Measurements from ENCODE around the gene MDGA2.

The MDGA2 gene

DNA sequence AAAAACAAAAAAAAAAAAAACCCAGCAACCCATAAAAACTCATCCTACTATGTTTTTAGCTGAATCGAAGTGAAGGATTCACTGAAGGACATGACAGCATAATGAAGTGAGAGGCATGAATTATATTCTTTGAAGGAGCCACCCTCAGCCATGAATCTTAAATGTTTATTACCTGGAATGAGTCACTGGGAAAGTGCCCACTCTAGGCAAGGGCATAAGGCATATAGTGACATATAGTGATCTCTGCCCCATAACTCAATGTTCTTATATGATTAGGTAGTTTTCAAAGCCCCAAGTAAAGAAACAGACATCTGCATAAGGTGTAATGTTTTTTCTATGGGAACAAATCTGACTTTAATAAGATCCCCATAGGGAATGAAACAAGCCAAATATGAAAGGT lies 79.9 kb downstream of the MDGA2 start:
- Mint-ChIP-seq H3K4me3 (no peak overlapping the region), H3K27ac (ENCODE audit: low read depth) (no peak overlapping the region), H3K9me3 (peaks cover 6% of the 10 kb centered on the region), H3K4me1 (no peaks in the 10 kb centered on the region), H3K36me3 (ENCODE audit: insufficient read depth) (no peaks in the 10 kb centered on the region), H3K27me3 (no peaks in the 10 kb centered on the region)
- ATAC-seq (replicated peaks; ENCODE audit: extremely low read depth, poor library complexity, severe bottlenecking), result no peak
- no peak for DNase-seq (ENCODE audit: low spot score in 2 of 2)

DNA sequence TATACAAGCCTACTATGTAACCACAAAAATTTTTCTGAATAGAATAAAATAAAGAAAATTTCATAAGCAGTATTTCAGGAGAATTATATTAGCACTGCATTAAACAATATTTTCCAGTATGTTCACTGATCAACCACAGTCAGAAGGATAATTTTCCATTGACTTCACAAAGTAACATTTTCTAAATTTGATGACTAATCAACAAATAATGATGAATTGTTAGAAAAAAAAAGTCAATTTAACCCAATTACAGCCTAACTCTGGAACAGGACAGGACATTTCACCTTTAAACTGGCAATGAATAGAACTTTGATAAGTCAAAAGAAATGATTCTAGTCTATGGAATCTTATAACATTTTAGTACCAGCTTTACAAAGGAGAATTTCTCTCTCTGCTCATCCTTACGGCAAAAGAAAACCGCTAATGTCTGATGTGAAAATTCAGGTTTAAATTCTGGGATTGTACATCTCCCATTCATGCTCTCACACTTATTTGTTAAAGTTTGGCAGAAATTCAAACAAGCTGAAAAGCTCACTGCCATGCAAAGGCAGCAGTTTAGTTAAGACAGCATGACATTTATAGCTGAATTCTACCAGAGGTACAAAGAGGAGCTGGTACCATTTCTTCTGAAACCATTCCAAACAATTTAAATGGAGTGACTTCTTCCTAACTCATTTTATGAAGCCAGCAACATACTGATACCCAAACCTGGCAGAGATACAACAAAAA lies 84.5 kb downstream of the MDGA2 start:
- H3K27ac Mint-ChIP-seq (ENCODE audit: low read depth), result no peak overlapping the region
- H3K27me3 Mint-ChIP-seq, result no peaks in the 10 kb centered on the region
- no peak overlapping the region for H3K4me3 Mint-ChIP-seq
- H3K4me1 Mint-ChIP-seq, result no peaks in the 10 kb centered on the region
- ATAC-seq (replicated peaks; ENCODE audit: extremely low read depth, poor library complexity, severe bottlenecking) (no peak), DNase-seq (ENCODE audit: low spot score in 2 of 2) (no peak)
- peaks cover 25% of the 10 kb centered on the region for H3K9me3 Mint-ChIP-seq
- H3K36me3 Mint-ChIP-seq (ENCODE audit: insufficient read depth), result no peaks in the 10 kb centered on the region

DNA sequence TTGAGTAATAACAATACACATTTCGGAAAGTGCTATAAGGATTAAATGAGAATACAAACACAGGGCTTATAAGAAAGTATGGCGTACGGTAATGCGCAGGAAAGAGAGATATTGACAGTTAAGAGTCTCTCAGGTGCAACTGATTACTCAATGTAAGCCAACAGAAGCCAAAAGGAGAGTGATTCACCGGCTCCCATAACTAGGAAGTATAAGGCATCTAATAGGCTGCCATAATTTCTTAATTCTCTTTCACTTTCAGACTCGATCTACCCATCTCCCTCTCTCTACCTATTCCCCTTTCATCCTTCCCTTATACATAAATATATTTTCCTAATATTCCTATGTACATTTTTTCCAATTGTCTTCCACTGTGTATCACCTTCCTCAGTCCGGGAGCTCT lies 90.0 kb downstream of the MDGA2 start:
- H3K4me3 Mint-ChIP-seq, result no peak overlapping the region
- no peaks in the 10 kb centered on the region for H3K27me3 Mint-ChIP-seq
- no peak for DNase-seq (ENCODE audit: low spot score in 2 of 2)
- H3K4me1 Mint-ChIP-seq, result no peaks in the 10 kb centered on the region
- H3K36me3 Mint-ChIP-seq (ENCODE audit: insufficient read depth), result no peaks in the 10 kb centered on the region
- ATAC-seq (replicated peaks; ENCODE audit: extremely low read depth, poor library complexity, severe bottlenecking), result no peak
- peaks cover 30% of the 10 kb centered on the region for H3K9me3 Mint-ChIP-seq
- H3K27ac Mint-ChIP-seq (ENCODE audit: low read depth), result no peak overlapping the region

DNA sequence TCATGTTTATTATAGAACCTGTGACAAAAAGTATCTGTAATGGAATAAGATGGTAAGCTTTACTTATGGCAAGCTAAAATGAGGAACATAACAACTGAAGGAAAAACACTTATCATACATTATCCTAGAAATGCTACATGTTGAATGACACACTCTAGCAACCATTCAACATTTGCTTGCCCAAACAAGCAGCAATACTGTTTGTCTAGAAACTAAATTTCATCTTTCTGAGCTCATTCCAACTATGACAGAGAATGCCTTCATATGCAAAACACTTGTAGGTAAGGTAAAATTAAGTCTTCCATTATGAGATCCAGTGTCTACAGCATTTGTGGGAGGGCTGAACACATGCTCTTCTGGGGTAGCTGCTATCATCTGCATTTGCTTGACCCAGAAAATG lies 108.1 kb downstream of the MDGA2 start:
- ATAC-seq (replicated peaks; ENCODE audit: extremely low read depth, poor library complexity, severe bottlenecking), result no peak

DNA sequence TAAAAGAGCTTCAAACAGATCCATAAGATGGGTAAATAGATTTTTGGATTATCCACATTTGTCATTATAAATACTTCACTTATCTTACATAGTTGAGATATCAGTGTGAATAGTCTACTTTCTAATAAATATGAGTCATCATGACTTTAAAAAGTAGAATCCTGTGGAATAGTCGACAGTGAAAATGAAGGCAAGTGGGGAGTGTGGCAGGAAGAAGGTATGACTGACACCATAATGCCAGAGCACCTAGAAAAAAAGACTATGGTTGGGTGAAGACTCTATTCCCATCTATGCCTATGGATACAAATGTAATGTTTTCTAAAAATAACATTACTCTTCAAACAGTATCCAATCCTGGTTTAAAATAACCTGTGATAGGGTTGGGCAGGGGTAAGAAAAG lies 117.5 kb downstream of the MDGA2 start:
- no peaks in the 10 kb centered on the region for H3K27me3 Mint-ChIP-seq
- ATAC-seq (replicated peaks; ENCODE audit: extremely low read depth, poor library complexity, severe bottlenecking), result no peak
- no peak overlapping the region for H3K4me3 Mint-ChIP-seq
- H3K9me3 Mint-ChIP-seq, result peaks cover 29% of the 10 kb centered on the region
- H3K36me3 Mint-ChIP-seq (ENCODE audit: insufficient read depth), result no peaks in the 10 kb centered on the region
- H3K4me1 Mint-ChIP-seq, result no peaks in the 10 kb centered on the region
- no peak for DNase-seq (ENCODE audit: low spot score in 2 of 2)
- H3K27ac Mint-ChIP-seq (ENCODE audit: low read depth), result no peak overlapping the region

More for the DNA sequence above, 108.1 kb downstream of the MDGA2 start:
- no peaks in the 10 kb centered on the region for H3K36me3 Mint-ChIP-seq (ENCODE audit: insufficient read depth)
- H3K27ac Mint-ChIP-seq (ENCODE audit: low read depth), result no peak overlapping the region
- no peak overlapping the region for H3K4me3 Mint-ChIP-seq
- DNase-seq (ENCODE audit: low spot score in 2 of 2), result no peak
- peaks cover 36% of the 10 kb centered on the region for H3K9me3 Mint-ChIP-seq
- H3K4me1 Mint-ChIP-seq, result no peaks in the 10 kb centered on the region
- no peaks in the 10 kb centered on the region for H3K27me3 Mint-ChIP-seq

DNA sequence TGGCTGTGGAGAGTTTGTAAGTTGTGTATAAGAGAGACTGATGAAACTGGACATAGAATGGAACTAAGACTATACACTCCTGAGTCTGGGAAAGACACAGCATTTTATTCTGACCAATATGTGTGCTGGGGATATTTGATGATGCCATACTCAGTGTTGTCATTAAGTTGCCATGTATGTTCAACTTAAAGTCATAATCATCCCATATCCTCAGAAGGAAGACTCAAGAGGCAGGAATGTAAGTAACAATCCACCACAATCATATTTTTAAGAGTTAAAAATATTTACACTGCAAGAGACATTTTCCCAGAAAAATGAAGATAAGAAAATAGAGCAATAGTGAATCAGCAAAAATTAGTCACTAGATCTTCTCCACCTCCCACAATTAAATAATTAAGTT lies 120.1 kb downstream of the MDGA2 start:
- Mint-ChIP-seq H3K27ac (ENCODE audit: low read depth) (no peak overlapping the region), H3K9me3 (peaks cover 23% of the 10 kb centered on the region), H3K36me3 (ENCODE audit: insufficient read depth) (no peaks in the 10 kb centered on the region), H3K27me3 (no peaks in the 10 kb centered on the region), H3K4me1 (no peaks in the 10 kb centered on the region), H3K4me3 (no peak overlapping the region)
- DNase-seq (ENCODE audit: low spot score in 2 of 2) (no peak), ATAC-seq (replicated peaks; ENCODE audit: extremely low read depth, poor library complexity, severe bottlenecking) (no peak)

DNA sequence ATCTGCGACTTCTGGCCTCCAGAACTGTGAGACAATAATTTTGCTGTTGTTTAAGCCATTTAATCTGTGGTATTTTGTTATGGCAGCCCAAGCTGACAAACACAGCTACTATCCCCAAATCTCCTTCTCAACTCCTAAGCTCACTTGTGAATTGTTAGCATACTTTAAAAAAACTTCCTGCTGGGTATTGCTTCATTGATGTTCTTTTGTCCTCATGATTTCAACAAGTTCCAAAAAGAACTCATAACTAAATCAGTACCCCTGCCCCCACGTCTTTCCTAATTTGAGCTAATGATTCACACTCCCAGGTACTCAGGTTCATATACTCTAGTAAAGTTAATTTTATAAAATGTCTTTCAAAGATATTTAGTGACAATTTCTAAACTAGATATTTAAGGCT lies 125.5 kb downstream of the MDGA2 start:
- H3K36me3 Mint-ChIP-seq (ENCODE audit: insufficient read depth), result no peaks in the 10 kb centered on the region
- H3K4me3 Mint-ChIP-seq, result no peak overlapping the region
- ATAC-seq (replicated peaks; ENCODE audit: extremely low read depth, poor library complexity, severe bottlenecking), result no peak
- H3K4me1 Mint-ChIP-seq, result no peaks in the 10 kb centered on the region
- peaks cover 22% of the 10 kb centered on the region for H3K9me3 Mint-ChIP-seq
- no peak overlapping the region for H3K27ac Mint-ChIP-seq (ENCODE audit: low read depth)
- no peaks in the 10 kb centered on the region for H3K27me3 Mint-ChIP-seq
- no peak for DNase-seq (ENCODE audit: low spot score in 2 of 2)

DNA sequence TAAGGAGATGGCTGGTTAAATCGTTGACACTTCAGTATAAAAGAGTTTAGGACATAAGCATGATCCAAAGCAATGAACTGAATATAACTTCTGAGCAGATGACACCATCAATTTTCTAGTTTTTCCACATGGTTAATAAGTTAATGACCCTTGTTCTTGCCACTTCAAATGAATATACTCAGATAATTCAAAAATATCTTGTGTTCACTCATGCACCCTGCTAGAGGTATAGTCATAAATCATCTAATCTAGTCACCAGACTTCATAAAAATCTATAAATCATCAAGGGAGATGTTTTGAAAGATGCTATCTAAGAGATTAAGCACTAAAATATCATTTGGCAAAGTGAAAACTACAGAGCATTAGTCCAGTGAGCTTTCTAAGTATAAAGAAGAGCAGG lies 131.9 kb downstream of the MDGA2 start:
- H3K27me3 Mint-ChIP-seq, result no peaks in the 10 kb centered on the region
- H3K4me3 Mint-ChIP-seq, result no peak overlapping the region
- no peak for ATAC-seq (replicated peaks; ENCODE audit: extremely low read depth, poor library complexity, severe bottlenecking)
- no peaks in the 10 kb centered on the region for H3K4me1 Mint-ChIP-seq
- DNase-seq (ENCODE audit: low spot score in 2 of 2), result no peak
- H3K36me3 Mint-ChIP-seq (ENCODE audit: insufficient read depth), result no peaks in the 10 kb centered on the region
- H3K9me3 Mint-ChIP-seq, result peaks cover 12% of the 10 kb centered on the region
- H3K27ac Mint-ChIP-seq (ENCODE audit: low read depth), result no peak overlapping the region

DNA sequence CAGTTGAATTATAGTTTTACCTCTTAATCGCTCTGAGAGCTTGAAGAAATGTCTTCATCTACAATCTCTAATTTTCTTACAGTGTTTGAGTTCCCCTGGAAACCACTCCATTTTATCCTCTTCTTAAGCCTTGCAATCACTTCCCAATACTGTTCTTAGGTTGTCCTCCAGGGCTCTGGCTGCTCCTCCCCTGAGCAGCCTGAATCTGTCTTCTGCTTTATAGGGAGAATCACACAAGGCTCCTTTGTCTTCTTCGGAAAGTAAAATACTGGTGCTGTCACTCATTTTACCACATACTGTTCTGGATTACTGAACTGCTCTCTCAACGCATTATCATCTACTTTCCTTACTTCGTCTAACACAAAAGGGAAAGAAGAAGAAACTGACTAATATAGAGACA lies 133.7 kb downstream of the MDGA2 start:
- ATAC-seq (replicated peaks; ENCODE audit: extremely low read depth, poor library complexity, severe bottlenecking) (no peak), DNase-seq (ENCODE audit: low spot score in 2 of 2) (no peak)
- H3K27ac Mint-ChIP-seq (ENCODE audit: low read depth), result no peak overlapping the region
- peaks cover 12% of the 10 kb centered on the region for H3K9me3 Mint-ChIP-seq
- H3K36me3 Mint-ChIP-seq (ENCODE audit: insufficient read depth), result no peaks in the 10 kb centered on the region
- no peaks in the 10 kb centered on the region for H3K4me1 Mint-ChIP-seq
- H3K27me3 Mint-ChIP-seq, result no peaks in the 10 kb centered on the region
- no peak overlapping the region for H3K4me3 Mint-ChIP-seq

DNA sequence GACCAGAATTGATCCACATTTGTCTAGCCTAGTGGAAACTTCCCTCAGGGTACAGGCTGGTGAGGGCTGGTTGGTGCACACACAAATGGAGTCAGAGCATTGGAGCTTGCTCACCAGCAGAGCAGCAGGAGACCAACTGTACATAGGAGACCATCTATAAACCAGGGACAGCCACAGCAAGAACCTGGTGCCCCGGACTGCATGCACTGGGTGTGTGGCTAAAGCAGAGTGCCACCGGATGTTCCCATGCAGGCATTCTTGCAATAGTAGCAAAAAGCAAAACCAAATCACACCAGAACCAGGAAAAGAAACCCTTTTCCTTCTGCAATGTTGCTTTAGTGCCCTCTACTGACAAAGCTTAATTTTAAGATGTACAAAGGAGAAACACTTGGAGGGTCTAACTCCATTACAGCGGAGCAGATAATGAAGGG lies 136.4 kb downstream of the MDGA2 start:
- ATAC-seq (replicated peaks; ENCODE audit: extremely low read depth, poor library complexity, severe bottlenecking) (no peak), DNase-seq (ENCODE audit: low spot score in 2 of 2) (no peak)
- no peak overlapping the region for H3K27ac Mint-ChIP-seq (ENCODE audit: low read depth)
- no peaks in the 10 kb centered on the region for H3K36me3 Mint-ChIP-seq (ENCODE audit: insufficient read depth)
- H3K27me3 Mint-ChIP-seq, result no peaks in the 10 kb centered on the region
- H3K4me3 Mint-ChIP-seq, result no peak overlapping the region
- H3K4me1 Mint-ChIP-seq, result no peaks in the 10 kb centered on the region
- peaks cover 15% of the 10 kb centered on the region for H3K9me3 Mint-ChIP-seq

DNA sequence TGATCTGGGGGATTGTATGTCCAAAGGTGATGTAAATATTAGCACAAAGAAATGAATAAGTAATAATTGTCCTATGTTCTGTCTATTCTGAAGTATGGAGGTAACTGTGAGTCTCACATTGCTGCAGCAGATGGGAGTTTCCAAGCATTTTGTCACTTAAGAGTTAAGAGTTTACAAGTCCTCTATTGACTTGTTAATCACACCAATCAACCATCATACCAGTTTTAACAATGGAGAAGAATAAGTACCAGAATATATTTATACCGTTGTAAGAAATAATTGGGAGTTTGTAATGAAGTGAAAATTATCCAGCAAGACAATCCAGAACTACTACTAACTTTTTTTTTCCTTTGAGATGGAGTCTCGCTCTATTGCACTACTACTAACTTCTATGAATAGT lies 139.1 kb downstream of the MDGA2 start:
- Mint-ChIP-seq H3K27me3 (no peaks in the 10 kb centered on the region), H3K36me3 (ENCODE audit: insufficient read depth) (no peaks in the 10 kb centered on the region), H3K4me1 (no peaks in the 10 kb centered on the region), H3K9me3 (peaks cover 23% of the 10 kb centered on the region), H3K4me3 (no peak overlapping the region), H3K27ac (ENCODE audit: low read depth) (no peak overlapping the region)
- ATAC-seq (replicated peaks; ENCODE audit: extremely low read depth, poor library complexity, severe bottlenecking), result no peak
- no peak for DNase-seq (ENCODE audit: low spot score in 2 of 2)

DNA sequence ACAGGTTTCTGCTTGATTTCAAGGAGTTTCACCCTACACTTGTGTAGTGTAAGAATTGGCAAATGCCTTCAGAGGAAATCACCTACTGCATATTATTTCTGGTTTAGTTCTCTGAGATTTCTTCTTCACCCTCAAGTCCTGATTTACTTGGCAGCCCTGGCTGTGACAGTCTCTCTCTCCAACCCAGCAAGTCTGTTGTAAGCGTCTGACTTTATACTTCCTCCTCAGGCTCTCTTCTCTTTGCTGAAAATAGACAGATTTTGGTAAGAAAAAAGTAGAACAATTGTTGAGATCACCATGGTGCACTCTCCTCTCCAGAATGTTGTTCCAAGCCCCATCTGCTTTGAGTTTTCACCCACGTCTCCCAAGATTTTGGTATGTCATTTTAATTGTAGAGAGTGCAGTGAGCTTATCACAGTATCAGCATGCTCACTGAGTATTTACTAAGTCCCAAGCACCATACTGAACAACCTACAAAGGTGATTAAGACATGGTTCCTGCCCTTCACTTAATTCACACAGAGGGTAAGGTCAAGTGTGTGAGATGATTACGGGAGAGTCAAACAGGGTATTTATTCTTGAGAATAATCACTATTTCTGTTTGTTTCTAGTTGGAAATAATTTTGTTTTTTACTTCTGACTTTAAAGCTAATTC lies 148.7 kb downstream of the MDGA2 start:
- ATAC-seq (replicated peaks; ENCODE audit: extremely low read depth, poor library complexity, severe bottlenecking) (no peak), DNase-seq (ENCODE audit: low spot score in 2 of 2) (no peak)
- Mint-ChIP-seq H3K4me1 (no peaks in the 10 kb centered on the region), H3K27me3 (no peaks in the 10 kb centered on the region), H3K36me3 (ENCODE audit: insufficient read depth) (no peaks in the 10 kb centered on the region), H3K4me3 (no peak overlapping the region), H3K9me3 (peaks cover 7% of the 10 kb centered on the region), H3K27ac (ENCODE audit: low read depth) (no peak overlapping the region)

DNA sequence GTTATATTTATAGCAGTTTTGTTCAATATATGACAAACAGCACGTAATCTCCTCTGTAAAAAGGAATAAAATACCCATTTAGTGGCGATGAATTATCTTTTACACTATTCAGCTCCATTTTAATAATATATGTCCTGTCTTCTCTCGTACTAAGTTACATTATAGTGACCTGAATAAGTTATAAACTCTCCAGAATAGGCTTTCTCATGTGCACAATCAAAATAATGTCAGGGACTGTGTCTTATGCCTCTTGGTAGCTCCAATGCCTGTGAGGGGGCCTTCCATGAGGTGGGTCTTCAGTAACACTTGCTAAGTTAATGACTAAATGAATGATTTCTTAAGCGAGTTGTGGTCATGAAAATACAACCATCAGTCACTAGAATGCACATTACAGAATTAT lies 150.9 kb downstream of the MDGA2 start:
- H3K9me3 Mint-ChIP-seq, result peaks cover 7% of the 10 kb centered on the region
- H3K36me3 Mint-ChIP-seq (ENCODE audit: insufficient read depth), result no peaks in the 10 kb centered on the region
- DNase-seq (ENCODE audit: low spot score in 2 of 2) (no peak), ATAC-seq (replicated peaks; ENCODE audit: extremely low read depth, poor library complexity, severe bottlenecking) (no peak)
- H3K4me3 Mint-ChIP-seq, result no peak overlapping the region
- no peaks in the 10 kb centered on the region for H3K4me1 Mint-ChIP-seq
- no peak overlapping the region for H3K27ac Mint-ChIP-seq (ENCODE audit: low read depth)
- H3K27me3 Mint-ChIP-seq, result no peaks in the 10 kb centered on the region

Data from central memory CD8-positive, alpha-beta T cell (primary cell).